K562 (cell line): Measurements from ENCODE around the gene FAM219A. TPM values are rescaled to one million over a fixed set of nuclear protein-coding genes. Genes with fewer than 3 reads are reported as not detected.

Source experiments
- ATAC-seq: fragments of 200-7000 bp; cut with Tn5 transposase; 3 replicates; pipeline ENCODE4 v1.9.1; 2020; ENCODE audit warnings: moderate library complexity
- BruUV-seq: library from RNA; stranded (reverse); fragments of 400-500 nt; replicated peaks from 2 replicates; lab custom pipeline; 2021; lab: Mats Ljungman, UMichigan
- CTCF ChIA-PET: fragments of 300-600 bp; formaldehyde crosslinking; extraction: SDS; loops from one replicate; lab custom pipeline; 2021; ENCODE audit warnings: low intra/inter-chr PET ratio; lab: Yijun Ruan, JAX
- POLR2A ChIA-PET: fragments of 300-600, 350-650 bp; sonication (Branson Sonifier 250); formaldehyde crosslinking; extraction: SDS; loops from one replicate; lab custom pipeline; 2021; ENCODE audit warnings: antibody characterized with exemption, inconsistent platforms; lab: Yijun Ruan, JAX
- DNase-seq, 4 experiments: peaks; one replicate each; pipeline versions ENCODE4 v3.0.0 to v3.0.0-alpha.2; 2011 to 2018; ENCODE audit warnings: low spot score in 3 of 4, mixed read lengths in 3 of 4; ENCODE audit errors: extremely low read depth in 1 of 4
- FAIRE-seq: peaks from 2 replicates; lab custom pipeline; 2011; peaks lifted over from hg19 to GRCh38; lab: Jason Lieb, UNC
- H2AFZ ChIP-seq: 2 replicates; pipeline ENCODE4 v1.6.0; 2011; ENCODE audit warnings: low read depth, low read length, control low read depth, inconsistent platforms
- H3K27ac ChIP-seq: fragments of 200-600 bp; 3 replicates; pipeline ENCODE4 v1.8.0; 2011; ENCODE audit warnings: low read depth, mild to moderate bottlenecking, control low read depth, inconsistent platforms, low read length, moderate library complexity, mixed read lengths; ENCODE audit errors: extremely low read depth
- H3K27me3 ChIP-seq, 2 experiments: fragments of 300-600 bp in 1 of 2; 2 replicates in 1 of 2; 3 replicates in 1 of 2; pipeline versions ENCODE4 v1.6.0 to v1.8.0; 2011; ENCODE audit warnings: inconsistent platforms in 2 of 2, low read length in 2 of 2, mild to moderate bottlenecking in 1 of 2, mixed read lengths in 1 of 2, moderate library complexity in 1 of 2; ENCODE audit not compliant: control insufficient read depth in 2 of 2, insufficient read depth in 2 of 2
- H3K36me3 ChIP-seq: fragments of 300-600 bp; 3 replicates; pipeline ENCODE4 v1.8.0; 2011; ENCODE audit warnings: mild to moderate bottlenecking, low read length, inconsistent platforms; ENCODE audit not compliant: control insufficient read depth, insufficient read depth
- H3K4me1 ChIP-seq, 2 experiments: fragments of 200-600 bp in 1 of 2; replicated peaks in 1 of 2; 2 replicates in 1 of 2; 3 replicates in 1 of 2; pipeline versions ENCODE4 v1.5.1 to v1.8.0; 2011; ENCODE audit warnings: inconsistent platforms in 2 of 2, low read length in 2 of 2, mild to moderate bottlenecking in 1 of 2, mixed read lengths in 1 of 2, moderate library complexity in 1 of 2; ENCODE audit not compliant: control insufficient read depth in 2 of 2, insufficient read depth in 2 of 2
- H3K4me2 ChIP-seq: 2 replicates; pipeline ENCODE4 v1.6.1; 2011; ENCODE audit warnings: low read length, control low read depth, inconsistent platforms, mixed read lengths; ENCODE audit not compliant: insufficient read depth
- H3K4me3 ChIP-seq: fragments of 200-600 bp; sonication (generic), shearing (Covaris generic); 2 replicates; pipeline ENCODE4 v1.5.1; 2016; ENCODE audit warnings: control low read depth, inconsistent platforms
- H3K79me2 ChIP-seq: fragments of 200-600 bp; 3 replicates; pipeline ENCODE4 v1.8.0; 2011; ENCODE audit warnings: low read length, inconsistent platforms; ENCODE audit not compliant: control insufficient read depth, insufficient read depth
- H3K9ac ChIP-seq, 2 experiments: 2 replicates each; pipeline versions ENCODE4 v1.6.0 to v1.6.1; 2011; ENCODE audit warnings: low read depth in 2 of 2, low read length in 2 of 2, control low read depth in 1 of 2, inconsistent platforms in 1 of 2, mild to moderate bottlenecking in 1 of 2, mixed read lengths in 1 of 2; ENCODE audit not compliant: insufficient read depth in 1 of 2
- H3K9me1 ChIP-seq: one replicate; pipeline ENCODE4 v1.6.0; 2011; ENCODE audit warnings: inconsistent platforms, mild to moderate bottlenecking, low read length, moderate library complexity; ENCODE audit not compliant: control insufficient read depth, insufficient read depth
- H3K9me3 ChIP-seq: replicated peaks from 2 replicates; pipeline ENCODE4 v1.5.1; 2011; ENCODE audit warnings: low read depth, low read length, inconsistent platforms; ENCODE audit not compliant: control insufficient read depth, insufficient read depth
- H4K20me1 ChIP-seq: replicated peaks from 2 replicates; pipeline ENCODE4 v1.6.1; 2011; ENCODE audit warnings: low read length, inconsistent platforms, mixed read lengths; ENCODE audit not compliant: control insufficient read depth, insufficient read depth
- JUNB ChIP-seq: fragments of 450-650 bp; formaldehyde crosslinking; conservative IDR thresholded peaks from 2 replicates; pipeline ENCODE4 v1.4.0; 2020; ENCODE audit warnings: mild to moderate bottlenecking
- KDM5B ChIP-seq: fragments of 200-600 bp; sonication (generic); IDR thresholded peaks from 2 replicates; pipeline ENCODE4 v1.6.1; 2012; ENCODE audit warnings: low read depth, mild to moderate bottlenecking, moderate library complexity, low read length, control low read depth, inconsistent platforms; ENCODE audit not compliant: insufficient replicate concordance
- LEF1 ChIP-seq: fragments of 450-650 bp; IDR thresholded peaks from 2 replicates; pipeline ENCODE4 v1.6.1; 2016; ENCODE audit warnings: mild to moderate bottlenecking
- MAFG ChIP-seq: fragments of 450-650 bp; conservative IDR thresholded peaks from 2 replicates; pipeline ENCODE4 v1.6.1; 2016; ENCODE audit warnings: missing genetic modification characterization, missing compliant biosample characterization
- MECOM ChIP-seq: fragments of 250-450 bp; sonication (Bioruptor Pico); IDR thresholded peaks from 2 replicates; pipeline ENCODE4 v1.8.0; 2022; ENCODE audit warnings: inconsistent platforms
- NBN ChIP-seq: fragments of 450-650 bp; IDR thresholded peaks from 2 replicates; pipeline ENCODE4 v1.6.1; 2016; ENCODE audit warnings: low read depth, mild to moderate bottlenecking
- NR2C2 ChIP-seq, 2 experiments: fragments of 200-800 bp in 1 of 2; sonication (Bioruptor generic) in 1 of 2; sonication (generic) in 1 of 2; formaldehyde crosslinking in 1 of 2; IDR thresholded peaks; 2 replicates each; pipeline versions ENCODE4 v1.6.1 to v1.8.0; 2016 to 2022; ENCODE audit warnings: mild to moderate bottlenecking in 1 of 2, missing compliant biosample characterization in 1 of 2, missing genetic modification characterization in 1 of 2, missing genetic modification reagents in 1 of 2
- RHOXF2B ChIP-seq: fragments of 250-450 bp; sonication (Bioruptor Pico); conservative IDR thresholded peaks from 2 replicates; pipeline ENCODE4 v1.5.1; 2021
- SRSF3 ChIP-seq: fragments of 200-400 bp; formaldehyde crosslinking; IDR thresholded peaks from 2 replicates; pipeline ENCODE4 v1.6.1; 2016; ENCODE audit warnings: mild to moderate bottlenecking, low read length, moderate library complexity; ENCODE audit not compliant: insufficient read depth
- STAG1 ChIP-seq: sonication (generic); formaldehyde crosslinking; IDR thresholded peaks from 2 replicates; pipeline ENCODE4 v1.5.0; 2020; ENCODE audit warnings: missing genetic modification reagents, borderline replicate concordance
- TCF3 ChIP-seq: sonication (generic); formaldehyde crosslinking; IDR thresholded peaks from 2 replicates; pipeline ENCODE4 v1.4.0; 2020; ENCODE audit warnings: mild to moderate bottlenecking, missing genetic modification reagents
- TRIM24 ChIP-seq, 2 experiments: fragments of 450-650 bp; IDR thresholded peaks; 2 replicates each; pipeline ENCODE4 v1.6.1; 2016
- ZNF551 ChIP-seq: fragments of 250-450 bp; sonication (Bioruptor Pico); IDR thresholded peaks from 2 replicates; pipeline ENCODE4 v1.5.0; 2021; ENCODE audit warnings: mild to moderate bottlenecking, moderate library complexity
- ZSCAN32 ChIP-seq: fragments of 450-650 bp; formaldehyde crosslinking; IDR thresholded peaks from 2 replicates; pipeline ENCODE4 v1.4.0; 2020; ENCODE audit warnings: mild to moderate bottlenecking, moderate library complexity
- WGBS: fragments of 100-300 bp; shearing (Covaris generic); methylation state at CpG from one replicate; pipeline ENCODE4 v1.1.6; 2016; ENCODE audit warnings: low coverage, mixed read lengths; ENCODE audit not compliant: insufficient coverage; ENCODE audit errors: missing lambda C conversion rate; 5-methylcytosine and 5-hydroxymethylcytosine counted together
- in situ Hi-C: fragments of 300-500 bp; cut with MboI; formaldehyde crosslinking; loops from 4 replicates; pipeline ENCODE4 v1.15.0; 2018; ENCODE audit warnings: inconsistent platforms, mixed read lengths
- intact Hi-C: fragments of 100-400 bp; cut with micrococcal nuclease; formaldehyde crosslinking; loops from 2 replicates; pipeline ENCODE4 v1.14.2; 2022
- polyA plus RNA-seq, 8 experiments: library from polyadenylated mRNA; depleted of rRNA in 4 of 8; stranded (reverse) in 5 of 8; unstranded in 3 of 8; fragments of >200 nt; fragmentation: Nextera tagmentation in 2 of 8; fragmentation: Illumina TruSeq in 1 of 8; extraction: Ambion mirVana in 2 of 8; extraction: Trizol in 1 of 8; gene quantifications; 2 replicates each; pipeline versions ENCODE4 v1.2.1 to v1.2.3, GENCODE V29; 2011 to 2014; ENCODE audit warnings: inconsistent platforms in 1 of 8, missing spikeins in 1 of 8
- total RNA-seq, 7 experiments: library from RNA; depleted of rRNA in 6 of 7; stranded (reverse); fragments of >200 nt in 6 of 7; fragmentation: Illumina TruSeq in 2 of 7; extraction: Trizol in 2 of 7; gene quantifications; 2 replicates each; pipeline versions ENCODE4 v1.2.1 to v1.2.3, GENCODE V29; 2011 to 2021; ENCODE audit warnings: low replicate concordance in 1 of 7
- TF ChIP-seq, protein P1 (sequence below): fragments of 250-450 bp; sonication (Bioruptor Pico); IDR thresholded peaks from 2 replicates; pipeline ENCODE4 v1.6.1; 2021; ENCODE audit warnings: mild to moderate bottlenecking
- TF ChIP-seq, protein P2 (sequence below): sonication (generic); formaldehyde crosslinking; IDR thresholded peaks from 2 replicates; pipeline ENCODE4 v1.8.1; 2023; ENCODE audit warnings: mild to moderate bottlenecking, missing genetic modification reagents
- TF ChIP-seq, protein P3 (sequence below), 3 experiments: fragments of 200-800 bp in 1 of 3; sonication (Bioruptor generic) in 1 of 3; sonication (generic) in 1 of 3; formaldehyde crosslinking in 1 of 3; IDR thresholded peaks; 2 replicates each; pipeline versions ENCODE4 v1.6.1 to v1.8.0; 2016 to 2022; ENCODE audit warnings: mild to moderate bottlenecking in 2 of 3, missing compliant biosample characterization in 2 of 3, missing genetic modification characterization in 2 of 3, missing genetic modification reagents in 1 of 3
- TF ChIP-seq, protein P4 (sequence below): fragments of 250-450 bp; sonication (Bioruptor Pico); IDR thresholded peaks from 2 replicates; pipeline ENCODE4 v1.8.0; 2022; ENCODE audit warnings: inconsistent platforms, mild to moderate bottlenecking, moderate library complexity, borderline replicate concordance

FAM219A gene
- total and polyA plus RNA-seq, 9 of the 15 experiments (the other 6 are each of a cell fraction or from before 2014, with no cell fraction given), result 0.63 to 8.6 (median 2.9) TPM

DNA sequence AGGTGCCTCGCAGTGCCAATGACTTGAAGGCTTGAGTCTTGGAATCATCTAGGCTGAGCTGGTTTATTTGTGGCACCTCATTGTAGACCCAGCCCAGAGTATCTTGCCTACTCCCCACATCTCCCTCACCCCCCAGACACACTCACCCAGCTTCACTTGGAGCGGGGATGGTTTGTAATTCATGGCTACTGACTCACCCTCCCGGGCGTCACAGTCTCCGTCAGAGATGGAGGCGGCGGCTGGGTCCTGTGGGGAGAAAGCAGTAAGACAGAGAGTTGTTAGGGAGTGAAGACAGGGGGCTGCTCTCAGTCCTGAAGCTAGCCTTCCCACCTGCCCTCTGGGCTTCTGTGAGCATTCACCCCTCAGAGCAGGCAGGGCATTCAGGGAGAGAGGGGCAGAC is 52.7 kb downstream of the FAM219A start:
- CTCF ChIA-PET, result interaction anchor here (0.5 kb wide), 1 partner anchor 141 kb away, joined by 3 read pairs; no protein-coding TSS in a partner anchor
- no peak for FAIRE-seq
- WGBS, result 21% methylated on average over 6 of the region's 7 CpGs
- Histone ChIP-seq H2AFZ (no peak overlapping the region), H3K4me1 (no peaks in the 10 kb centered on the region; a peak in 1 of 5 replicates), H3K36me3 (no peaks in the 10 kb centered on the region; the same call in 2 of the 3 replicates), H3K79me2 (no peaks in the 10 kb centered on the region), H3K4me3 (no peak overlapping the region), H3K9me1 (no peaks in the 10 kb centered on the region), H3K9me3 (no peaks in the 10 kb centered on the region), H3K27ac (no peak overlapping the region), H3K27me3 (no peaks in the 10 kb centered on the region), H3K9ac (no peak overlapping the region), H4K20me1 (no peaks in the 10 kb centered on the region), H3K4me2 (no peak overlapping the region)
- no peak for DNase-seq
- ATAC-seq, result no peak
- BruUV-seq, result no TSS peak
- in situ Hi-C loops, result loop anchor here (10.0 kb wide), 1 partner anchor 199 kb away; no protein-coding TSS in a partner anchor
- POLR2A ChIA-PET, result interaction anchor here (0.9 to 2.1 kb wide), 2 partner anchors 9 to 61 kb away, joined by 3 to 7 read pairs; no protein-coding TSS in a partner anchor
- intact Hi-C loops, result no loop called here
- TF ChIP-seq JUNB (CRISPR knock-in tag), result no peak
- TF ChIP-seq, protein P1, sequence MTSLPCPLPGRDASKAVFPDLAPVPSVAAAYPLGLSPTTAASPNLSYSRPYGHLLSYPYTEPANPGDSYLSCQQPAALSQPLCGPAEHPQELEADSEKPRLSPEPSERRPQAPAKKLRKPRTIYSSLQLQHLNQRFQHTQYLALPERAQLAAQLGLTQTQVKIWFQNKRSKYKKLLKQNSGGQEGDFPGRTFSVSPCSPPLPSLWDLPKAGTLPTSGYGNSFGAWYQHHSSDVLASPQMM (CRISPR knock-in tag), result no peak
- no peak for TF ChIP-seq STAG1 (CRISPR knock-in tag)
- TF ChIP-seq NR2C2 (CRISPR knock-in tag; IDR thresholded peaks at IDR 0.05), result no peak
- TF ChIP-seq NR2C2 (tag; IDR thresholded peaks at IDR 0.05), result no peak
- TF ChIP-seq, protein P2, sequence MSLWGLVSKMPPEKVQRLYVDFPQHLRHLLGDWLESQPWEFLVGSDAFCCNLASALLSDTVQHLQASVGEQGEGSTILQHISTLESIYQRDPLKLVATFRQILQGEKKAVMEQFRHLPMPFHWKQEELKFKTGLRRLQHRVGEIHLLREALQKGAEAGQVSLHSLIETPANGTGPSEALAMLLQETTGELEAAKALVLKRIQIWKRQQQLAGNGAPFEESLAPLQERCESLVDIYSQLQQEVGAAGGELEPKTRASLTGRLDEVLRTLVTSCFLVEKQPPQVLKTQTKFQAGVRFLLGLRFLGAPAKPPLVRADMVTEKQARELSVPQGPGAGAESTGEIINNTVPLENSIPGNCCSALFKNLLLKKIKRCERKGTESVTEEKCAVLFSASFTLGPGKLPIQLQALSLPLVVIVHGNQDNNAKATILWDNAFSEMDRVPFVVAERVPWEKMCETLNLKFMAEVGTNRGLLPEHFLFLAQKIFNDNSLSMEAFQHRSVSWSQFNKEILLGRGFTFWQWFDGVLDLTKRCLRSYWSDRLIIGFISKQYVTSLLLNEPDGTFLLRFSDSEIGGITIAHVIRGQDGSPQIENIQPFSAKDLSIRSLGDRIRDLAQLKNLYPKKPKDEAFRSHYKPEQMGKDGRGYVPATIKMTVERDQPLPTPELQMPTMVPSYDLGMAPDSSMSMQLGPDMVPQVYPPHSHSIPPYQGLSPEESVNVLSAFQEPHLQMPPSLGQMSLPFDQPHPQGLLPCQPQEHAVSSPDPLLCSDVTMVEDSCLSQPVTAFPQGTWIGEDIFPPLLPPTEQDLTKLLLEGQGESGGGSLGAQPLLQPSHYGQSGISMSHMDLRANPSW (CRISPR knock-in tag), result no peak
- TF ChIP-seq, protein P3, sequence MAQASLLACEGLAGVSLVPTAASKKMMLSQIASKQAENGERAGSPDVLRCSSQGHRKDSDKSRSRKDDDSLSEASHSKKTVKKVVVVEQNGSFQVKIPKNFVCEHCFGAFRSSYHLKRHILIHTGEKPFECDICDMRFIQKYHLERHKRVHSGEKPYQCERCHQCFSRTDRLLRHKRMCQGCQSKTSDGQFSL (CRISPR knock-in tag; IDR thresholded peaks at IDR 0.05), result no peak
- TF ChIP-seq, protein P3 (tag; IDR thresholded peaks at IDR 0.05), result no peak
- TF ChIP-seq LEF1, result no peak
- no peak for TF ChIP-seq MECOM
- no peak for TF ChIP-seq RHOXF2B (CRISPR knock-in tag)
- TF ChIP-seq TCF3 (CRISPR knock-in tag), result no peak
- TF ChIP-seq, protein P4, sequence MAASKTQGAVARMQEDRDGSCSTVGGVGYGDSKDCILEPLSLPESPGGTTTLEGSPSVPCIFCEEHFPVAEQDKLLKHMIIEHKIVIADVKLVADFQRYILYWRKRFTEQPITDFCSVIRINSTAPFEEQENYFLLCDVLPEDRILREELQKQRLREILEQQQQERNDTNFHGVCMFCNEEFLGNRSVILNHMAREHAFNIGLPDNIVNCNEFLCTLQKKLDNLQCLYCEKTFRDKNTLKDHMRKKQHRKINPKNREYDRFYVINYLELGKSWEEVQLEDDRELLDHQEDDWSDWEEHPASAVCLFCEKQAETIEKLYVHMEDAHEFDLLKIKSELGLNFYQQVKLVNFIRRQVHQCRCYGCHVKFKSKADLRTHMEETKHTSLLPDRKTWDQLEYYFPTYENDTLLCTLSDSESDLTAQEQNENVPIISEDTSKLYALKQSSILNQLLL, result no peak
- no peak for TF ChIP-seq KDM5B
- no peak for TF ChIP-seq TRIM24 (IDR thresholded peaks at IDR 0.05)
- no peak for TF ChIP-seq ZNF551
- no peak for TF ChIP-seq ZSCAN32
- TF ChIP-seq SRSF3, result no peak
- TF ChIP-seq MAFG (tag), result no peak
- TF ChIP-seq NBN, result no peak
